GM23338 (cell line): ENCODE results near the gene NIN. TPM values are rescaled to one million over a fixed set of nuclear protein-coding genes. Genes with fewer than 3 reads are reported as not detected.

Experiments
- ATAC-seq: fragments of 200-7000 bp; cut with Tn5 transposase; 3 replicates; pipeline ENCODE4 v1.9.1; 2020
- DNase-seq: peaks from one replicate; pipeline ENCODE4 v3.0.0-alpha.2; 2015; ENCODE audit warnings: low spot score
- H2AFZ ChIP-seq: fragments of 200-600 bp; sonication (generic); 2 replicates; pipeline ENCODE4 v1.8.0; 2016; ENCODE audit warnings: antibody characterized with exemption, mild to moderate bottlenecking, moderate library complexity
- H3F3A ChIP-seq: fragments of 200-600 bp; sonication (generic); replicated peaks from 2 replicates; pipeline ENCODE4 v1.8.0; 2017; ENCODE audit warnings: antibody characterized with exemption, mixed run types, low read depth
- H3K27ac ChIP-seq: fragments of 200-600 bp; sonication (generic); 2 replicates; pipeline ENCODE4 v1.6.1; 2016; ENCODE audit warnings: low read depth
- H3K27me3 ChIP-seq: fragments of 200-600 bp; sonication (generic); 2 replicates; pipeline ENCODE4 v1.8.0; 2016; ENCODE audit warnings: mild to moderate bottlenecking, mixed run types, moderate library complexity; ENCODE audit not compliant: insufficient read depth
- H3K36me3 ChIP-seq: fragments of 200-600 bp; sonication (generic); 2 replicates; pipeline ENCODE4 v1.8.0; 2016; ENCODE audit warnings: mild to moderate bottlenecking; ENCODE audit not compliant: insufficient read depth
- H3K4me1 ChIP-seq: fragments of 200-600 bp; sonication (generic); 2 replicates; pipeline ENCODE4 v1.8.0; 2016; ENCODE audit warnings: mild to moderate bottlenecking, moderate library complexity; ENCODE audit not compliant: insufficient read depth
- H3K4me2 ChIP-seq: fragments of 200-600 bp; sonication (generic); 2 replicates; pipeline ENCODE4 v1.7.1; 2017; ENCODE audit warnings: mixed run types
- H3K4me3 ChIP-seq: fragments of 200-600 bp; sonication (generic); 2 replicates; pipeline ENCODE4 v1.6.1; 2016; ENCODE audit warnings: mixed run types
- H3K79me2 ChIP-seq: fragments of 200-600 bp; sonication (generic); replicated peaks from 2 replicates; pipeline ENCODE4 v1.8.0; 2017; ENCODE audit warnings: mild to moderate bottlenecking; ENCODE audit not compliant: insufficient read depth
- H3K9me2 ChIP-seq: fragments of 200-600 bp; sonication (generic); 2 replicates; pipeline ENCODE4 v1.8.0; 2017; ENCODE audit not compliant: insufficient read depth
- H4K20me1 ChIP-seq: fragments of 200-600 bp; sonication (generic); replicated peaks from 2 replicates; pipeline ENCODE4 v1.8.0; 2017; ENCODE audit warnings: mild to moderate bottlenecking; ENCODE audit not compliant: insufficient read depth
- H3K27ac Mint-ChIP-seq: 2 replicates; pipeline ENCODE4 v1.8.0; 2020; ENCODE audit warnings: inconsistent platforms, mild to moderate bottlenecking, moderate library complexity, mixed read lengths
- H3K27me3 Mint-ChIP-seq: 3 replicates; pipeline ENCODE4 v1.8.0; 2022; ENCODE audit warnings: low read depth, mild to moderate bottlenecking, moderate library complexity, mixed read lengths, inconsistent platforms; ENCODE audit not compliant: insufficient read depth, poor library complexity
- H3K36me3 Mint-ChIP-seq: 3 replicates; pipeline ENCODE4 v1.8.0; 2021; ENCODE audit warnings: low read depth, mild to moderate bottlenecking, inconsistent platforms, moderate library complexity, mixed read lengths
- H3K4me1 Mint-ChIP-seq: 3 replicates; pipeline ENCODE4 v1.8.0; 2020; ENCODE audit warnings: mild to moderate bottlenecking, inconsistent platforms, mixed read lengths
- H3K4me3 Mint-ChIP-seq: 3 replicates; pipeline ENCODE4 v1.8.0; 2021; ENCODE audit warnings: moderate library complexity, mild to moderate bottlenecking, inconsistent platforms, mixed read lengths
- H3K9me3 Mint-ChIP-seq: 3 replicates; pipeline ENCODE4 v1.8.0; 2020; ENCODE audit warnings: moderate library complexity, mild to moderate bottlenecking, inconsistent platforms, mixed read lengths
- CREB1 ChIP-seq: fragments of 250-450 bp; sonication (Bioruptor Pico); IDR thresholded peaks from 2 replicates; pipeline ENCODE4 v1.5.0; 2020; ENCODE audit warnings: low read depth, mild to moderate bottlenecking, moderate library complexity
- EZH2 ChIP-seq: fragments of 200-600 bp; sonication (generic); IDR thresholded peaks from one replicate; pipeline ENCODE4 v1.8.0; 2017; ENCODE audit warnings: antibody characterized with exemption, mild to moderate bottlenecking, low read depth; ENCODE audit not compliant: unreplicated experiment
- EZH2phosphoT487 ChIP-seq: fragments of 200-600 bp; sonication (generic); IDR thresholded peaks from one replicate; pipeline ENCODE4 v1.8.1; 2018; ENCODE audit warnings: antibody characterized with exemption; ENCODE audit not compliant: unreplicated experiment
- JUNB ChIP-seq: IDR thresholded peaks from one replicate; pipeline ENCODE4 v1.6.1; 2016; ENCODE audit warnings: antibody characterized with exemption; ENCODE audit not compliant: unreplicated experiment
- NANOG ChIP-seq: IDR thresholded peaks from 2 replicates; pipeline ENCODE4 v1.6.1; 2016; ENCODE audit warnings: antibody characterized with exemption, borderline replicate concordance
- POLR2AphosphoS5 ChIP-seq: IDR thresholded peaks from 2 replicates; pipeline ENCODE4 v1.6.1; 2016; ENCODE audit warnings: antibody characterized with exemption, low read depth
- STAT1 ChIP-seq: IDR thresholded peaks from one replicate; pipeline ENCODE4 v1.6.1; 2016; ENCODE audit warnings: antibody characterized with exemption; ENCODE audit not compliant: unreplicated experiment
- ZNF114 ChIP-seq: fragments of 250-450 bp; sonication (Bioruptor Pico); IDR thresholded peaks from 2 replicates; pipeline ENCODE4 v1.5.0; 2020; ENCODE audit warnings: mild to moderate bottlenecking, moderate library complexity
- ZNF331 ChIP-seq: fragments of 250-450 bp; sonication (Bioruptor Pico); IDR thresholded peaks from 2 replicates; pipeline ENCODE4 v1.5.0; 2020; ENCODE audit warnings: low read depth, mild to moderate bottlenecking, moderate library complexity
- polyA plus RNA-seq: library from polyadenylated mRNA; unstranded; fragments of >200 nt; fragmentation: Nextera tagmentation; extraction: Ambion mirVana; gene quantifications from 2 replicates; pipeline ENCODE4 v1.2.1, GENCODE V29; 2016
- total RNA-seq: library from RNA; depleted of rRNA; stranded (reverse); fragments of >200 nt; shearing (Covaris generic); gene quantifications from 2 replicates; pipeline ENCODE4 v1.2.3, GENCODE V29; 2014
- TF ChIP-seq, protein P1 (sequence below): IDR thresholded peaks from one replicate; pipeline ENCODE4 v1.6.1; 2018; ENCODE audit warnings: antibody characterized with exemption; ENCODE audit not compliant: unreplicated experiment
- TF ChIP-seq, protein P2 (sequence below), 2 experiments: fragments of 200-600 bp in 1 of 2; sonication (generic) in 1 of 2; conservative IDR thresholded peaks; 2 replicates each; pipeline versions ENCODE4 v1.5.1 to v1.6.1; 2016 to 2017; ENCODE audit warnings: antibody characterized with exemption in 2 of 2, low read depth in 2 of 2, mild to moderate bottlenecking in 2 of 2, moderate library complexity in 1 of 2
- TF ChIP-seq, protein P3 (sequence below): fragments of 250-450 bp; sonication (Bioruptor Pico); IDR thresholded peaks from 2 replicates; pipeline ENCODE4 v1.5.0; 2020; ENCODE audit warnings: mild to moderate bottlenecking, moderate library complexity
- TF ChIP-seq, protein P4 (sequence below): IDR thresholded peaks from 2 replicates; pipeline ENCODE4 v1.6.1; 2016; ENCODE audit warnings: antibody characterized with exemption

Gene NIN
- total and polyA plus RNA-seq, 2 experiments from 2014 or later: 7.4 to 17.4 TPM

DNA sequence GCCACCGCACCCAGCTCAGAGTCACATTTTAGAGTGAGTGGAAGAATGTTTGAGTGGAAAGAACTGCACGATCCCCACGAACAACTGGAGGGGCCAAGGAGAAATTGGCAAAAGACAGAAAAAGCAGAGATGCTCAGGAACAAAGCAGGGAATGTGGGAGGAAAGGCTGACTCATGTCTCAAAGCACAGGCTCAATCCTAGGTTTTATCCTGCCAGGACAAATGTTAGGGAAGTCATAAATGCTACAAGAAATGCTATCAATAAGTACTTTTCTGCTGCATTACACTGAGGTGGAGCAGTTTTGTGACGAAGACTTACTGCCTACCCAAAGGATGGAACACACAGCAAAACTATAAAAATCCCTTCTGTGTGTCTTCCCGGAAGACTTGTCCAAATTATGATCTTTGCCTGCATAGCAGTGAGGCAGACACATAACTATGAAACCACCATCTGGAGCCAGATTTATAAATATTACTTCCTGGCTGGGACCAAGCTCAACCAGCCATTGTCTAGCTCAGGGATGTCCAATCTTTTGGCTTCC is 26.7 kb downstream of the NIN start:
- Histone ChIP-seq H3K27ac (no peak overlapping the region), H4K20me1 (no peaks in the 10 kb centered on the region), H3F3A (no peaks in the 10 kb centered on the region), H3K27me3 (no peaks in the 10 kb centered on the region), H2AFZ (no peak overlapping the region), H3K4me2 (no peak overlapping the region), H3K36me3 (no peaks in the 10 kb centered on the region), H3K9me2 (no peaks in the 10 kb centered on the region), H3K4me3 (no peak overlapping the region), H3K79me2 (no peaks in the 10 kb centered on the region), H3K4me1 (0 out of 2 replicates have a peak, but pooled peaks cover 10% of the 10 kb centered on the region)
- Mint-ChIP-seq H3K27ac (no peak overlapping the region; the same call in 1 of the 2 replicates), H3K27me3 (no peaks in the 10 kb centered on the region), H3K4me3 (no peak overlapping the region), H3K4me1 (peaks cover 6% of the 10 kb centered on the region), H3K9me3 (no peaks in the 10 kb centered on the region), H3K36me3 (peaks cover 3% of the 10 kb centered on the region; the same call in 1 of the 3 replicates)
- TF ChIP-seq STAT1 (no peak), POLR2AphosphoS5 (no peak), JUNB (no peak), ZNF114 (CRISPR knock-in tag) (no peak), CREB1 (CRISPR knock-in tag) (no peak), ZNF331 (CRISPR knock-in tag) (no peak), EZH2 (no peak), NANOG (no peak), EZH2phosphoT487 (no peak)
- TF ChIP-seq, protein P1, sequence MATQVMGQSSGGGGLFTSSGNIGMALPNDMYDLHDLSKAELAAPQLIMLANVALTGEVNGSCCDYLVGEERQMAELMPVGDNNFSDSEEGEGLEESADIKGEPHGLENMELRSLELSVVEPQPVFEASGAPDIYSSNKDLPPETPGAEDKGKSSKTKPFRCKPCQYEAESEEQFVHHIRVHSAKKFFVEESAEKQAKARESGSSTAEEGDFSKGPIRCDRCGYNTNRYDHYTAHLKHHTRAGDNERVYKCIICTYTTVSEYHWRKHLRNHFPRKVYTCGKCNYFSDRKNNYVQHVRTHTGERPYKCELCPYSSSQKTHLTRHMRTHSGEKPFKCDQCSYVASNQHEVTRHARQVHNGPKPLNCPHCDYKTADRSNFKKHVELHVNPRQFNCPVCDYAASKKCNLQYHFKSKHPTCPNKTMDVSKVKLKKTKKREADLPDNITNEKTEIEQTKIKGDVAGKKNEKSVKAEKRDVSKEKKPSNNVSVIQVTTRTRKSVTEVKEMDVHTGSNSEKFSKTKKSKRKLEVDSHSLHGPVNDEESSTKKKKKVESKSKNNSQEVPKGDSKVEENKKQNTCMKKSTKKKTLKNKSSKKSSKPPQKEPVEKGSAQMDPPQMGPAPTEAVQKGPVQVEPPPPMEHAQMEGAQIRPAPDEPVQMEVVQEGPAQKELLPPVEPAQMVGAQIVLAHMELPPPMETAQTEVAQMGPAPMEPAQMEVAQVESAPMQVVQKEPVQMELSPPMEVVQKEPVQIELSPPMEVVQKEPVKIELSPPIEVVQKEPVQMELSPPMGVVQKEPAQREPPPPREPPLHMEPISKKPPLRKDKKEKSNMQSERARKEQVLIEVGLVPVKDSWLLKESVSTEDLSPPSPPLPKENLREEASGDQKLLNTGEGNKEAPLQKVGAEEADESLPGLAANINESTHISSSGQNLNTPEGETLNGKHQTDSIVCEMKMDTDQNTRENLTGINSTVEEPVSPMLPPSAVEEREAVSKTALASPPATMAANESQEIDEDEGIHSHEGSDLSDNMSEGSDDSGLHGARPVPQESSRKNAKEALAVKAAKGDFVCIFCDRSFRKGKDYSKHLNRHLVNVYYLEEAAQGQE: no peak
- TF ChIP-seq, protein P2, sequence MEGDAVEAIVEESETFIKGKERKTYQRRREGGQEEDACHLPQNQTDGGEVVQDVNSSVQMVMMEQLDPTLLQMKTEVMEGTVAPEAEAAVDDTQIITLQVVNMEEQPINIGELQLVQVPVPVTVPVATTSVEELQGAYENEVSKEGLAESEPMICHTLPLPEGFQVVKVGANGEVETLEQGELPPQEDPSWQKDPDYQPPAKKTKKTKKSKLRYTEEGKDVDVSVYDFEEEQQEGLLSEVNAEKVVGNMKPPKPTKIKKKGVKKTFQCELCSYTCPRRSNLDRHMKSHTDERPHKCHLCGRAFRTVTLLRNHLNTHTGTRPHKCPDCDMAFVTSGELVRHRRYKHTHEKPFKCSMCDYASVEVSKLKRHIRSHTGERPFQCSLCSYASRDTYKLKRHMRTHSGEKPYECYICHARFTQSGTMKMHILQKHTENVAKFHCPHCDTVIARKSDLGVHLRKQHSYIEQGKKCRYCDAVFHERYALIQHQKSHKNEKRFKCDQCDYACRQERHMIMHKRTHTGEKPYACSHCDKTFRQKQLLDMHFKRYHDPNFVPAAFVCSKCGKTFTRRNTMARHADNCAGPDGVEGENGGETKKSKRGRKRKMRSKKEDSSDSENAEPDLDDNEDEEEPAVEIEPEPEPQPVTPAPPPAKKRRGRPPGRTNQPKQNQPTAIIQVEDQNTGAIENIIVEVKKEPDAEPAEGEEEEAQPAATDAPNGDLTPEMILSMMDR (conservative IDR thresholded peaks at IDR 0.05; ENCODE audit: low read depth in 2 of 2): no peak
- TF ChIP-seq, protein P3, sequence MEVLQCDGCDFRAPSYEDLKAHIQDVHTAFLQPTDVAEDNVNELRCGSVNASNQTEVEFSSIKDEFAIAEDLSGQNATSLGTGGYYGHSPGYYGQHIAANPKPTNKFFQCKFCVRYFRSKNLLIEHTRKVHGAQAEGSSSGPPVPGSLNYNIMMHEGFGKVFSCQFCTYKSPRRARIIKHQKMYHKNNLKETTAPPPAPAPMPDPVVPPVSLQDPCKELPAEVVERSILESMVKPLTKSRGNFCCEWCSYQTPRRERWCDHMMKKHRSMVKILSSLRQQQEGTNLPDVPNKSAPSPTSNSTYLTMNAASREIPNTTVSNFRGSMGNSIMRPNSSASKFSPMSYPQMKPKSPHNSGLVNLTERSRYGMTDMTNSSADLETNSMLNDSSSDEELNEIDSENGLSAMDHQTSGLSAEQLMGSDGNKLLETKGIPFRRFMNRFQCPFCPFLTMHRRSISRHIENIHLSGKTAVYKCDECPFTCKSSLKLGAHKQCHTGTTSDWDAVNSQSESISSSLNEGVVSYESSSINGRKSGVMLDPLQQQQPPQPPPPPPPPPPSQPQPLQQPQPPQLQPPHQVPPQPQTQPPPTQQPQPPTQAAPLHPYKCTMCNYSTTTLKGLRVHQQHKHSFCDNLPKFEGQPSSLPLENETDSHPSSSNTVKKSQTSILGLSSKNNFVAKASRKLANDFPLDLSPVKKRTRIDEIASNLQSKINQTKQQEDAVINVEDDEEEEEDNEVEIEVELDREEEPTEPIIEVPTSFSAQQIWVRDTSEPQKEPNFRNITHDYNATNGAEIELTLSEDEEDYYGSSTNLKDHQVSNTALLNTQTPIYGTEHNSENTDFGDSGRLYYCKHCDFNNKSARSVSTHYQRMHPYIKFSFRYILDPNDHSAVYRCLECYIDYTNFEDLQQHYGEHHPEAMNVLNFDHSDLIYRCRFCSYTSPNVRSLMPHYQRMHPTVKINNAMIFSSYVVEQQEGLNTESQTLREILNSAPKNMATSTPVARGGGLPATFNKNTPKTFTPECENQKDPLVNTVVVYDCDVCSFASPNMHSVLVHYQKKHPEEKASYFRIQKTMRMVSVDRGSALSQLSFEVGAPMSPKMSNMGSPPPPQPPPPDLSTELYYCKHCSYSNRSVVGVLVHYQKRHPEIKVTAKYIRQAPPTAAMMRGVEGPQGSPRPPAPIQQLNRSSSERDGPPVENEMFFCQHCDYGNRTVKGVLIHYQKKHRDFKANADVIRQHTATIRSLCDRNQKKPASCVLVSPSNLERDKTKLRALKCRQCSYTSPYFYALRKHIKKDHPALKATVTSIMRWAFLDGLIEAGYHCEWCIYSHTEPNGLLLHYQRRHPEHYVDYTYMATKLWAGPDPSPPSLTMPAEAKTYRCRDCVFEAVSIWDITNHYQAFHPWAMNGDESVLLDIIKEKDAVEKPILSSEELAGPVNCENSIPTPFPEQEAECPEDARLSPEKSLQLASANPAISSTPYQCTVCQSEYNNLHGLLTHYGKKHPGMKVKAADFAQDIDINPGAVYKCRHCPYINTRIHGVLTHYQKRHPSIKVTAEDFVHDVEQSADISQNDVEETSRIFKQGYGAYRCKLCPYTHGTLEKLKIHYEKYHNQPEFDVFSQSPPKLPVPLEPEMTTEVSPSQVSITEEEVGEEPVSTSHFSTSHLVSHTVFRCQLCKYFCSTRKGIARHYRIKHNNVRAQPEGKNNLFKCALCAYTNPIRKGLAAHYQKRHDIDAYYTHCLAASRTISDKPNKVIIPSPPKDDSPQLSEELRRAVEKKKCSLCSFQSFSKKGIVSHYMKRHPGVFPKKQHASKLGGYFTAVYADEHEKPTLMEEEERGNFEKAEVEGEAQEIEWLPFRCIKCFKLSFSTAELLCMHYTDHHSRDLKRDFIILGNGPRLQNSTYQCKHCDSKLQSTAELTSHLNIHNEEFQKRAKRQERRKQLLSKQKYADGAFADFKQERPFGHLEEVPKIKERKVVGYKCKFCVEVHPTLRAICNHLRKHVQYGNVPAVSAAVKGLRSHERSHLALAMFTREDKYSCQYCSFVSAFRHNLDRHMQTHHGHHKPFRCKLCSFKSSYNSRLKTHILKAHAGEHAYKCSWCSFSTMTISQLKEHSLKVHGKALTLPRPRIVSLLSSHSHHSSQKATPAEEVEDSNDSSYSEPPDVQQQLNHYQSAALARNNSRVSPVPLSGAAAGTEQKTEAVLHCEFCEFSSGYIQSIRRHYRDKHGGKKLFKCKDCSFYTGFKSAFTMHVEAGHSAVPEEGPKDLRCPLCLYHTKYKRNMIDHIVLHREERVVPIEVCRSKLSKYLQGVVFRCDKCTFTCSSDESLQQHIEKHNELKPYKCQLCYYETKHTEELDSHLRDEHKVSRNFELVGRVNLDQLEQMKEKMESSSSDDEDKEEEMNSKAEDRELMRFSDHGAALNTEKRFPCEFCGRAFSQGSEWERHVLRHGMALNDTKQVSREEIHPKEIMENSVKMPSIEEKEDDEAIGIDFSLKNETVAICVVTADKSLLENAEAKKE (CRISPR knock-in tag): no peak
- TF ChIP-seq, protein P4, sequence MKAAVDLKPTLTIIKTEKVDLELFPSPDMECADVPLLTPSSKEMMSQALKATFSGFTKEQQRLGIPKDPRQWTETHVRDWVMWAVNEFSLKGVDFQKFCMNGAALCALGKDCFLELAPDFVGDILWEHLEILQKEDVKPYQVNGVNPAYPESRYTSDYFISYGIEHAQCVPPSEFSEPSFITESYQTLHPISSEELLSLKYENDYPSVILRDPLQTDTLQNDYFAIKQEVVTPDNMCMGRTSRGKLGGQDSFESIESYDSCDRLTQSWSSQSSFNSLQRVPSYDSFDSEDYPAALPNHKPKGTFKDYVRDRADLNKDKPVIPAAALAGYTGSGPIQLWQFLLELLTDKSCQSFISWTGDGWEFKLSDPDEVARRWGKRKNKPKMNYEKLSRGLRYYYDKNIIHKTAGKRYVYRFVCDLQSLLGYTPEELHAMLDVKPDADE: no peak
- no peak for ATAC-seq
- DNase-seq: no peak
